K562 (cell line): ENCODE results near the gene SLC6A6. TPM values are rescaled to one million over a fixed set of nuclear protein-coding genes. Genes with fewer than 3 reads are reported as not detected.

Experiments used
- BCLAF1 ChIP-seq, 2 experiments: fragments of 450-650 bp in 1 of 2; IDR thresholded peaks; 2 replicates each; pipeline ENCODE4 v1.6.1; 2011 to 2017; ENCODE audit warnings: low read depth in 2 of 2, antibody characterized with exemption in 1 of 2, borderline replicate concordance in 1 of 2, low read length in 1 of 2, mild to moderate bottlenecking in 1 of 2, mixed read lengths in 1 of 2; ENCODE audit not compliant: control insufficient read depth in 1 of 2
- BRD4 ChIP-seq: fragments of 200-600 bp; sonication (generic); IDR thresholded peaks from 2 replicates; pipeline ENCODE4 v1.6.1; 2017; ENCODE audit warnings: inconsistent platforms
- ELF4 ChIP-seq: fragments of 450-650 bp; formaldehyde crosslinking; IDR thresholded peaks from 2 replicates; pipeline ENCODE4 v1.4.0; 2022; ENCODE audit warnings: missing genetic modification characterization
- EZH2 ChIP-seq: IDR thresholded peaks from 2 replicates; pipeline ENCODE4 v1.6.1; 2012; ENCODE audit warnings: low read depth, mild to moderate bottlenecking, inconsistent platforms, low read length, borderline replicate concordance
- GTF2F1 ChIP-seq: IDR thresholded peaks from 2 replicates; pipeline ENCODE4 v1.6.1; 2011; ENCODE audit warnings: low read depth, low read length, improper control_type of control experiment
- PPARD ChIP-seq: fragments of 250-450 bp; sonication (Bioruptor Pico); IDR thresholded peaks from 2 replicates; pipeline ENCODE4 v1.8.0; 2022; ENCODE audit warnings: inconsistent platforms, mild to moderate bottlenecking, moderate library complexity
- PURB ChIP-seq: sonication (generic); formaldehyde crosslinking; IDR thresholded peaks from 2 replicates; pipeline ENCODE4 v1.9.0; 2021; ENCODE audit warnings: low read depth, mild to moderate bottlenecking, missing genetic modification reagents
- RAD21 ChIP-seq, 2 experiments: fragments of 250-450 bp in 1 of 2; fragments of 450-650 bp in 1 of 2; sonication (Bioruptor Pico) in 1 of 2; formaldehyde crosslinking in 1 of 2; IDR thresholded peaks in 1 of 2; conservative IDR thresholded peaks in 1 of 2; 2 replicates each; pipeline versions ENCODE4 v1.4.0 to v1.8.0; 2020 to 2022; ENCODE audit warnings: mild to moderate bottlenecking in 2 of 2, moderate library complexity in 1 of 2
- TCF7L2 ChIP-seq: fragments of 150-350 bp; IDR thresholded peaks from 2 replicates; pipeline ENCODE4 v1.6.1; 2016; ENCODE audit warnings: low read depth, mild to moderate bottlenecking, low read length, moderate library complexity
- TEAD2 ChIP-seq: fragments of 450-650 bp; IDR thresholded peaks from 2 replicates; pipeline ENCODE4 v1.6.1; 2016; ENCODE audit warnings: missing genetic modification characterization, control low read depth, missing compliant biosample characterization
- TSHZ1 ChIP-seq: fragments of 250-450 bp; sonication (Bioruptor Pico); IDR thresholded peaks from 2 replicates; pipeline ENCODE4 v1.4.0; 2020; ENCODE audit warnings: mild to moderate bottlenecking, moderate library complexity
- ZC3H4 ChIP-seq: sonication (generic); formaldehyde crosslinking; IDR thresholded peaks from 2 replicates; pipeline ENCODE4 v1.9.0; 2021; ENCODE audit warnings: missing genetic modification reagents, borderline replicate concordance
- ZNF197 ChIP-seq: fragments of 200-800 bp; sonication (Bioruptor generic); IDR thresholded peaks from 2 replicates; pipeline ENCODE4 v1.6.1; 2016; ENCODE audit warnings: low read depth, missing genetic modification characterization, missing compliant biosample characterization
- ZNF274 ChIP-seq: IDR thresholded peaks from 2 replicates; pipeline ENCODE4 v1.6.1; 2011; ENCODE audit warnings: low read depth, mild to moderate bottlenecking, low read length, moderate library complexity, borderline replicate concordance
- ZNF3 ChIP-seq: fragments of 250-450 bp; sonication (Bioruptor Pico); IDR thresholded peaks from 2 replicates; pipeline ENCODE4 v1.5.0; 2021; ENCODE audit warnings: mild to moderate bottlenecking, moderate library complexity
- ZNF444 ChIP-seq: fragments of 250-450 bp; sonication (Bioruptor Pico); IDR thresholded peaks from 2 replicates; pipeline ENCODE4 v1.4.0; 2020; ENCODE audit warnings: mild to moderate bottlenecking, moderate library complexity
- ZSCAN32 ChIP-seq: fragments of 450-650 bp; formaldehyde crosslinking; IDR thresholded peaks from 2 replicates; pipeline ENCODE4 v1.4.0; 2020; ENCODE audit warnings: mild to moderate bottlenecking, moderate library complexity
- polyA plus RNA-seq, 8 experiments: library from polyadenylated mRNA; depleted of rRNA in 4 of 8; stranded (reverse) in 5 of 8; unstranded in 3 of 8; fragments of >200 nt; fragmentation: Nextera tagmentation in 2 of 8; fragmentation: Illumina TruSeq in 1 of 8; extraction: Ambion mirVana in 2 of 8; extraction: Trizol in 1 of 8; gene quantifications; 2 replicates each; pipeline versions ENCODE4 v1.2.1 to v1.2.3, GENCODE V29; 2011 to 2014; ENCODE audit warnings: inconsistent platforms in 1 of 8, missing spikeins in 1 of 8
- total RNA-seq, 7 experiments: library from RNA; depleted of rRNA in 6 of 7; stranded (reverse); fragments of >200 nt in 6 of 7; fragmentation: Illumina TruSeq in 2 of 7; extraction: Trizol in 2 of 7; gene quantifications; 2 replicates each; pipeline versions ENCODE4 v1.2.1 to v1.2.3, GENCODE V29; 2011 to 2021; ENCODE audit warnings: low replicate concordance in 1 of 7

The SLC6A6 gene
- total and polyA plus RNA-seq, 9 of the 15 experiments (the other 6 are each of a cell fraction or from before 2014, with no cell fraction given), result 12.3 to 203 (median 93.2) TPM

- TF ChIP-seq BCLAF1 (IDR thresholded peaks at IDR 0.05; ENCODE audit: borderline replicate concordance in 1 of 2, control insufficient read depth in 1 of 2, low read depth in 2 of 2, low read length in 1 of 2) (no peak), EZH2 (no peak), ZNF3 (CRISPR knock-in tag) (no peak), ZNF197 (CRISPR knock-in tag) (no peak), GTF2F1 (no peak), ZSCAN32 (CRISPR knock-in tag) (no peak), ZNF274 (no peak), RAD21 (CRISPR knock-in tag; conservative IDR thresholded peaks at IDR 0.05 in 1 of 2, IDR thresholded peaks at IDR 0.05 in 1 of 2) (no peak; a peak in 1 of 4 replicates), PURB (CRISPR knock-in tag) (no peak), ELF4 (CRISPR knock-in tag) (no peak), PPARD (no peak), ZNF444 (CRISPR knock-in tag) (no peak), TSHZ1 (CRISPR knock-in tag) (no peak), ZC3H4 (CRISPR knock-in tag) (no peak), BRD4 (no peak), TEAD2 (tag) (no peak), TCF7L2 (no peak)
Measured at GRCh38 chr3:14439501-14440167, 37.2 kb downstream of the SLC6A6 start (continued).
